ENCODE results near the gene CHPT1.

CHPT1 gene

GRCh38 chr12:101686176-101686575, 11.3 kb upstream of the CHPT1 start:
- no peak for DNase-seq

DNA sequence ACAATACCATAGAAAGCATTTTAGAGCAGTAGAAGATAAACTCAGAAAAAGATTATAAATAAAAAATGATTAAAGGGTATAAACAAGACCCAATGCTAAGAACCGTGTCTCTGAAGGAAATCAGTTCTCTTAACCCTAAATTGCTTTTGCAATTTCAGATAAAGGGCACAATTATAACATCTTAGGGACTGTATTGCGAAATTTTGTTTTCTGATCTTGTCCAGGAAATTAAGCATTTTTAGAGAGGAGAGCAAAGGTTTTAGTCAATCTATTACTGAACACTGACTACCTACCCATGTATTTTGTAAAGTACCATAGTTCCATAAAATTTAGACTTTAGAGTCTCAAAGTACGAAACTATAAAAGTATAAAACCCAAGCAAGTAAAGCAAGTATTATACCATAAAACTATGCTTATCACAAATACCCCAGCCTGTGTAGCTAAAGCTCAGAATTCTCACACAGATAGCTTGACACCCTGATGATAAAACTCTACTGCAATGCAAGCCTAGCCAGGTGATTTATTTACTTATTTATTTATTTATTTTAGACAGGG, 6.8 kb upstream of the CHPT1 start:
- DNase-seq: no peak

GRCh38 chr12:101691503-101692096, 5.8 kb upstream of the CHPT1 start:
- DNase-seq: no peak

- no peak for DNase-seq
These were observed 3.1 kb upstream of the CHPT1 start for GRCh38 chr12:101694297-101694848.

GRCh38 chr12:101694986-101695385, 2.5 kb upstream of the CHPT1 start:
- DNase-seq: no peak

GRCh38 chr12:101695706-101696105, 1.7 kb upstream of the CHPT1 start:
- no peak for DNase-seq

GRCh38 chr12:101696251-101697196, 916 bp upstream of the CHPT1 start:
- DNase-seq: peak; percentile 78

DNA sequence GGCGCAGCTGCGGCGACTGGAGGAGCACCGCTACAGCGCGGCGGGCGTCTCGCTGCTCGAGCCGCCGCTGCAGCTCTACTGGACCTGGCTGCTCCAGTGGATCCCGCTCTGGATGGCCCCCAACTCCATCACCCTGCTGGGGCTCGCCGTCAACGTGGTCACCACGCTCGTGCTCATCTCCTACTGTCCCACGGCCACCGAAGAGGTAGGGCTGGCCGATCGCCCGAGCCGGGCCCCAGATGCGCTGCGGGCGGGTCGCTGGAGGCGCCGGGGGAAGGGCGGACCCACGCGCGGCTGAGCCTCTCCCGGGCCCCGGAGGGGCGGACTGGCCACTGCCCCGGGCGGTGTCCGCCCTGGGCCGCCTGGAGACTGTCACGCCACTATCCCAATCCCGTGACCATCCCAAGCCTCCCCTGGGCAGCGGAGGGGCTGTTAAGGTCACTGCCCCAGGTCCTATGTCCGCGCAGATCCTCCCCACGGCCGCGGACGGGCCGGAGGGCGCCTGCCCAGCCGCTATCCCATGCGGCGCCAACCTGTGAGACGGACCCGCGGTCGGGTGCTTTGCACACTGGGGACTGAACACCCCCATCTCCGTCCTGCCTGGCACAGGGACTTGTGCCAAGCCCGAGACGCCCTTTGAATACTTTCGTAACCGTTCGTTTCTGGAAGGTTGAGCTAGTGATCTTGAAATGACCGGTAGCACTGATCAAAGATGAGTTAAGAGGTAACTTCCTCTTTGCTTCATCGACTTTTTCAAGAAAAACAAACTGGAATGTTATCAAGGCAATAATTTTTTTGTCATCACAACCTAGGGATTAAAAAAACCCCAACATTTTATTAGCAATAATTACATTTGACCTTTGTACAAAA, 725 bp downstream of the CHPT1 start:
- DNase-seq: peak; percentile 42

GRCh38 chr12:101698800-101699347, 1.4 kb downstream of the CHPT1 start:
- DNase-seq: no peak

DNA sequence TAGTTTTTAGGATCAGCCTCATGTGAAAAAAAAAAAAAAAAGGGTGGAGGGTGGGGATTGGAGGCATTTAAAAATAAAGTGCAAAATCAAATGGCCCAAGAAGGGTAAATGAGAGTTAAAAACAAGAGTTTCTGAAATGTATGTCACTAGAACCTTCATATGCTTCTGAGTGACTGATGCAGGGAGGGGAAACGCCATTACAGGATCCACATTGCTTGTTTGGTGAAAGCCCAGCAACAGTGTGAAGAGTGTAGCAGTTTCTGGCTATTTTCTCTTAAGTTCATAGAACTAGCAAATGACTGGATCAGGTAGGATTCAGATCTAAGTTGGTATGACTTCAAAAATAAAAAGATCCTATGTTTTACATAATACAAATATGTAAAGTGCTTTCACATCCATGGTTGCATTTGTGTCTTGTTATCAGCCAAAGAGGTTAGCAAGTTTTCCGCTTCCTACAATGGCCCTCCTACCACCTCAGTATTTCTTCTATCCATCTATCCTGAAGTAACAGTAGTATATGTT, 2.9 kb downstream of the CHPT1 start:
- DNase-seq: no peak

DNA sequence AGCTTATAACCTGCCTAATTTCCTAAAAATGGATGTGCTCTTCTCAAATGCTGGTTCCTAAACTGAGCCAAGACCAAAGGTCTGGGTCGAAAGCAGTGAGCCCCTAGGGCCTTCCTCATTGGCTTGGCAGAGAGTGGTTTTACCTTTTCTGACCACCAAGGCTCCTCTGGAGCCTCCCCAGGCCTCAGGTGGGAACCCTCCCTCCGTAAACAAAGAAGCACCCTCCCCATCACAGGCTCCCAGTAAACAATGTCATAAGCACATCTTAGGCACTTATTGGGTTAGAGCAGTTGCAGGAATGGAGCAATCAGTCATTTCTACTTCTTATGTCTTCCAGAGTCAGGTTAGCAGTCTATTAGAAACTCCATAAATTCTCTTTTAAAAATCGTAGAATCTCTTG, 6.0 kb downstream of the CHPT1 start:
- no peak for DNase-seq

GRCh38 chr12:101706403-101706802, 9.0 kb downstream of the CHPT1 start:
- DNase-seq: no peak

- no peak for DNase-seq
These were observed 9.8 kb downstream of the CHPT1 start for GRCh38 chr12:101707131-101707782.

GRCh38 chr12:101710288-101710687, 12.8 kb downstream of the CHPT1 start:
- no peak for DNase-seq

DNA sequence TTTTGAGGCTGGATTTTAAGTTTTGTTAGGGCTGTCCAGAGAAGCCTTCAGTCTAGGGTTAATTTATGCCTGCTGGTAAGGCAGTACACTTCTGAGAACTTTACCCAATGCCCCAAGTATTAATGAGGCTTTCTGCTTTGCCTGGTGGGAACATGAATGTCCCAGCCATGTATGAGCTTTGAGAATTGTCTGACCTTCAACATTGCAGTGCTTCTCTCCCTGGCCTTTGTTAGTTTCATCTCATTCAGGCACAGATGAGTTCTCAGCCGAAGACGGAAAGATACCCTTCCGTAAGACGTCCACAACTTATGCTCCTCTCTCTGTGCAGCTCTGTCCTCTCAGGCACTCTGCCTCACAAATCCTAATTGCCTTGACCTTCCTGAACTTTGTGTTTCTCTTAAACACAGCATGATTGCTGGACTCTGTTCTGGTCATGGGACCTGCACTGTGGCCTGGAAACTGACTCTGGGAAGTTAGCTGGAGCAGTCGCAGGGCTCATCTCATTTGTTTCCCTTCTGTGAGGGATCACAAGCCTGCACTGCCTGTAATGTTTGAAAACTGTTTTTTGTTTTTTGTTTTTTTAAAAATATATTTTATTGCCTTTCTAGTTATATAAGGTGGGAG, 15.7 kb downstream of the CHPT1 start:
- DNase-seq: no peak

DNA sequence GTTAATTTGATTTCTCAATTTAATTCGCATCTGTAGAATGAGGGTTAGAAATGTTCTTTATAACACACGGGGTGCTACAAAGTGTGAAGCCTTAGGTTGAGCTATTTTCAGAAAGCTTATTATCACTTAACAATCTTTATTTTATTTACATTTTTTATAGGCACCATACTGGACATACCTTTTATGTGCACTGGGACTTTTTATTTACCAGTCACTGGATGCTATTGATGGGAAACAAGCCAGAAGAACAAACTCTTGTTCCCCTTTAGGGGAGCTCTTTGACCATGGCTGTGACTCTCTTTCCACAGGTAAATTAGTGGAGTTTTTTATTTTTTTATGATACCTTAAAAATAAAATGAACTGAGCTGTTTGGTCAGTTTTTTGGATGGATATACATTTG, 16.5 kb downstream of the CHPT1 start:
- DNase-seq: no peak

DNA sequence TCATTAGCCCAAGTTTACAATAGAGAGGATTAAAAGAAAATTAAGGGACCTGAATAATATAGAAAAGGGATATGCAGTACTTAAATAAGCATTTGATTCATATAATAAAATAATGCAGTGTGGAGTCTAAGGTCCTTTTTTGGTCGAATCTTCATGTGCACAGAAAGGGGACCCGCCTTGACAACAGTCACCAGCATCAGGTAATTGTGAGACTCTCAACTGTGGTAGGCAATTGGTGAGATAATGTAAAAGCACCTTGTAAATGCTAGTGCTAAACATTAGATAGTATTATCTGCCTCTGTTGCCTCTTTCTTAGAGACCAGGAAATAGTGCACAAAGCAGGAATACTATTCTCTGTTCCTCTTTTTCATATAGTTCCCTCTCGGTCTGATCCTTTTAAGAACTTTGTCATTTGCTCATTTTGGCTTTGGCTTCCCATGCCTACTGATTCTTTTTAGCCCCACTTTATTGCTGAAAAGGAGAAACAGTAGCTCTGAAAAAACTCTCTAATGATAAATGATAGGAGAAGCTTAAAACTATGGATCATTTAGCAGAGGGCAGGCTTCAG, 17.5 kb downstream of the CHPT1 start:
- no peak for DNase-seq

DNA sequence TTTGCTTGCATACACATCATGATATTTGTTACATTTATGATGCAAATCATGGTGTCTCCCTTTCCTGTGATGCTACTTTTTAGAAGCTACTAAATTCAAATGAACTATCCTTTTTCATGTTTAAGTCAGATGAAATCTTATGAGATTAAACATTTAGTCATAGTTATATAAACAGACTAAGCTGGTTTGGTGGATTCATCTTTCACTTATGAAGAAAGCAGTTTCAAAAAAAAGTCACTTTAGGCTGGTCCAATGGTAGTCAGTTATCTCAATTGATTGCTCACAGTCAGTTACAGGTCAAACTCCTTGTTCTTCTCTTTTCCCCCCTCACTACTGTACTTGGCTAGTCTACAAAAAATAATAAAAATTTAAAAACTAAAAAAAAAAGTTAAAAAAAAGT, 22.1 kb downstream of the CHPT1 start:
- DNase-seq: no peak

DNA sequence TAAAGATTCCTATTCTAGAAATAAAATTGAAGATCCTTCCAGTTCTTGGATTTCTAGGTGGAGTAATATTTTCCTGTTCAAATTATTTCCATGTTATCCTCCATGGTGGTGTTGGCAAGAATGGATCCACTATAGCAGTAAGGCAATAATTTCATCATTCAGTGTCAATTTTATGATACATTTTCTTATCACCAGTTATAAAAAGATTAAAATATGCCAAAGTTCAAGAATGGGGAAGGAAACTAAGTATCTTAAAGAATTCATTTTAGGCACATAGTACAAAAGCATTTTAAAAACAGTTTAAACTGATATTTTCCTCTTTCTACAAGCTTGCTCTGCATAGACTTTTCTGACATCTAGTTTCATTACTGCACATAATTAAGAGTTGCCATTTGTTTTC, 22.7 kb downstream of the CHPT1 start:
- DNase-seq: no peak

DNA sequence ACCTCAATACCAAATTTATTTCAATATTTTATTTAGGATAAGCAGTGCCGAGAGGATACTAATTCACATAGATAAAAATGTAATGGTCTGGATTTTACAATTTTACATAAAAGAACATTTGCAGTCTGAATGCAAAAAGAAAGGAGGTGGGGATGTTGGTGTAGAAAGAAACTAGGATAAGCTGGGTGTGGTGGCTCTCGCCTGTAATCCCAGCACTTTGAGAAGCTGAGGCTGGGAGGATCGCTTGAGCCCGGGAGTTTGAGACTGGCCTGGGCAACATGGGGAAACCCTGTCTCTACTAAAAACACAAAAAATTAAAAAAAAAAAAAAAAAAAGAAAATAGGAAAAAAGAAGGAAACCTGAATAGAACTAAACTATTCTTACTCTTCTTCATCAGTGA, 25.0 kb downstream of the CHPT1 start:
- no peak for DNase-seq

- no peak for DNase-seq
These were observed 29.7 kb downstream of the CHPT1 start for GRCh38 chr12:101727098-101727497.

Measured in KG1 (cell line).